SK-N-SH treated with all-trans-retinoic acid at 6 μM for 48 hours (cell line): ENCODE results near the gene GFRAL.

Experiments
- ARNTL ChIP-seq: fragments of 450-650 bp; formaldehyde crosslinking; IDR thresholded peaks from 2 replicates; pipeline ENCODE4 v1.5.0; 2020; ENCODE audit warnings: low read depth, mild to moderate bottlenecking, moderate library complexity, borderline replicate concordance
- ESRRG ChIP-seq: fragments of 250-450 bp; sonication (Bioruptor Pico); IDR thresholded peaks from 2 replicates; pipeline ENCODE4 v1.6.1; 2021; ENCODE audit warnings: mild to moderate bottlenecking
- GLIS3 ChIP-seq: fragments of 250-450 bp; sonication (Bioruptor Pico); IDR thresholded peaks from 2 replicates; pipeline ENCODE4 v1.5.0; 2020; ENCODE audit warnings: mild to moderate bottlenecking, moderate library complexity
- PPARA ChIP-seq: fragments of 250-450 bp; sonication (Bioruptor Pico); IDR thresholded peaks from 2 replicates; pipeline ENCODE4 v1.5.0; 2020; ENCODE audit warnings: mild to moderate bottlenecking, borderline replicate concordance
- TOX ChIP-seq: fragments of 250-450 bp; sonication (Bioruptor Pico); IDR thresholded peaks from 2 replicates; pipeline ENCODE4 v1.8.0; 2021; ENCODE audit warnings: mild to moderate bottlenecking, moderate library complexity, borderline replicate concordance
- TSHZ2 ChIP-seq: fragments of 250-450 bp; sonication (Bioruptor Pico); IDR thresholded peaks from 2 replicates; pipeline ENCODE4 v1.5.0; 2020; ENCODE audit warnings: mild to moderate bottlenecking, moderate library complexity
- ZC3H10 ChIP-seq: fragments of 250-450 bp; sonication (Bioruptor Pico); IDR thresholded peaks from 2 replicates; pipeline ENCODE4 v1.5.1; 2021; ENCODE audit warnings: mild to moderate bottlenecking, moderate library complexity
- ZNF565 ChIP-seq: fragments of 450-650 bp; formaldehyde crosslinking; conservative IDR thresholded peaks from 2 replicates; pipeline ENCODE4 v1.5.0; 2020; ENCODE audit warnings: low read depth, mild to moderate bottlenecking, moderate library complexity
- TF ChIP-seq, protein P1 (sequence below): fragments of 250-450 bp; sonication (Bioruptor Pico); IDR thresholded peaks from 2 replicates; pipeline ENCODE4 v1.8.0; 2020; ENCODE audit warnings: mild to moderate bottlenecking, moderate library complexity, borderline replicate concordance

GRCh38 chr6:55377150-55377549 is 49.9 kb downstream of the GFRAL start:
- TF ChIP-seq PPARA (no peak), TOX (no peak), TSHZ2 (no peak), ZNF565 (CRISPR knock-in tag) (no peak), ZC3H10 (CRISPR knock-in tag) (no peak), ARNTL (CRISPR knock-in tag) (no peak), GLIS3 (CRISPR knock-in tag) (no peak), ESRRG (CRISPR knock-in tag) (no peak)
- TF ChIP-seq, protein P1, sequence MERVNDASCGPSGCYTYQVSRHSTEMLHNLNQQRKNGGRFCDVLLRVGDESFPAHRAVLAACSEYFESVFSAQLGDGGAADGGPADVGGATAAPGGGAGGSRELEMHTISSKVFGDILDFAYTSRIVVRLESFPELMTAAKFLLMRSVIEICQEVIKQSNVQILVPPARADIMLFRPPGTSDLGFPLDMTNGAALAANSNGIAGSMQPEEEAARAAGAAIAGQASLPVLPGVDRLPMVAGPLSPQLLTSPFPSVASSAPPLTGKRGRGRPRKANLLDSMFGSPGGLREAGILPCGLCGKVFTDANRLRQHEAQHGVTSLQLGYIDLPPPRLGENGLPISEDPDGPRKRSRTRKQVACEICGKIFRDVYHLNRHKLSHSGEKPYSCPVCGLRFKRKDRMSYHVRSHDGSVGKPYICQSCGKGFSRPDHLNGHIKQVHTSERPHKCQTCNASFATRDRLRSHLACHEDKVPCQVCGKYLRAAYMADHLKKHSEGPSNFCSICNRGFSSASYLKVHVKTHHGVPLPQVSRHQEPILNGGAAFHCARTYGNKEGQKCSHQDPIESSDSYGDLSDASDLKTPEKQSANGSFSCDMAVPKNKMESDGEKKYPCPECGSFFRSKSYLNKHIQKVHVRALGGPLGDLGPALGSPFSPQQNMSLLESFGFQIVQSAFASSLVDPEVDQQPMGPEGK (CRISPR knock-in tag) = no peak
